Endodermal cell (in vitro differentiated cells): ENCODE measurements around the gene FILIP1L. TPM values are rescaled to one million over a fixed set of nuclear protein-coding genes. Genes with fewer than 3 reads are reported as not detected.

Experiments
- DNase-seq: peaks from one replicate; pipeline ENCODE4 v3.0.0-alpha.2; 2017
- H3K27ac ChIP-seq: 2 replicates; pipeline ENCODE4 v1.5.1; 2013; ENCODE audit warnings: mild to moderate bottlenecking, low read depth, low read length, moderate library complexity
- H3K27me3 ChIP-seq: 2 replicates; pipeline ENCODE4 v1.6.1; 2013; ENCODE audit warnings: mild to moderate bottlenecking, low read length, moderate library complexity; ENCODE audit not compliant: insufficient read depth, control insufficient read depth, poor library complexity, severe bottlenecking
- H3K36me3 ChIP-seq: 2 replicates; pipeline ENCODE4 v1.7.0; 2013; ENCODE audit warnings: mild to moderate bottlenecking, low read length, moderate library complexity; ENCODE audit not compliant: control insufficient read depth, insufficient read depth
- H3K4me1 ChIP-seq: one replicate; pipeline ENCODE4 v1.7.0; 2013; ENCODE audit warnings: low read length; ENCODE audit not compliant: control insufficient read depth, insufficient read depth
- H3K4me3 ChIP-seq: 2 replicates; pipeline ENCODE4 v1.5.1; 2013; ENCODE audit warnings: mild to moderate bottlenecking, low read length, moderate library complexity
- H3K9ac ChIP-seq: 2 replicates; pipeline ENCODE4 v1.6.1; 2013; ENCODE audit warnings: mild to moderate bottlenecking, low read length, moderate library complexity; ENCODE audit not compliant: poor library complexity, severe bottlenecking; ENCODE audit errors: extremely low read depth
- H3K9me3 ChIP-seq: 2 replicates; pipeline ENCODE4 v1.6.1; 2013; ENCODE audit warnings: mild to moderate bottlenecking, low read length, moderate library complexity; ENCODE audit not compliant: control insufficient read depth
- H3K27ac Mint-ChIP-seq: 2 replicates; pipeline ENCODE4 v1.8.0; 2020; ENCODE audit warnings: mixed read lengths
- H3K27me3 Mint-ChIP-seq: 2 replicates; pipeline ENCODE4 v1.8.0; 2021; ENCODE audit warnings: mild to moderate bottlenecking, mixed read lengths; ENCODE audit not compliant: insufficient read depth
- H3K36me3 Mint-ChIP-seq: 2 replicates; pipeline ENCODE4 v1.8.0; 2020; ENCODE audit warnings: low read depth, mixed read lengths
- H3K4me1 Mint-ChIP-seq: 2 replicates; pipeline ENCODE4 v1.8.0; 2020; ENCODE audit warnings: mixed read lengths
- H3K4me3 Mint-ChIP-seq: 2 replicates; pipeline ENCODE4 v1.8.0; 2020; ENCODE audit warnings: mild to moderate bottlenecking, moderate library complexity, mixed read lengths
- H3K9me3 Mint-ChIP-seq: 2 replicates; pipeline ENCODE4 v1.8.0; 2020; ENCODE audit warnings: mild to moderate bottlenecking, mixed read lengths
- CTCF ChIP-seq: fragments of 200-600 bp; sonication (generic); conservative IDR thresholded peaks from 2 replicates; pipeline ENCODE4 v1.5.0; 2021; ENCODE audit warnings: antibody characterized with exemption, mild to moderate bottlenecking
- WGBS, 2 experiments: methylation state at CpG; one replicate each; pipeline versions ENCODE4 v1.1.5 to v1.1.7; 2013; ENCODE audit warnings: missing lambda C conversion rate in 2 of 2, mixed read lengths in 1 of 2; ENCODE audit not compliant: insufficient coverage in 1 of 2, insufficient read length in 1 of 2; 5-methylcytosine and 5-hydroxymethylcytosine counted together
- total RNA-seq, 2 donors: library from RNA; stranded (reverse); fragmentation: NEBNext Ultra II Directional in 1 of 2; extraction: Animal tissue kit (Norgen Biotek cat#: 25700) in 1 of 2; gene quantifications; 2 replicates in 1 of 2; 3 replicates in 1 of 2; pipeline ENCODE4 v1.2.1, GENCODE V29; 2021

FILIP1L gene
- total RNA-seq, 2 donors from 2014 or later = 0.84 to 2.5 TPM

GRCh38 chr3:100117093-100117492 lies 2.8 kb upstream of the FILIP1L start:
- Histone ChIP-seq H3K4me1 (no peaks in the 10 kb centered on the region), H3K27me3 (no peaks in the 10 kb centered on the region), H3K4me3 (no peak overlapping the region), H3K9me3 (no peaks in the 10 kb centered on the region), H3K27ac (no peak overlapping the region), H3K36me3 (no peaks in the 10 kb centered on the region), H3K9ac (no peak overlapping the region)
- no peak overlapping the region for H3K4me3 Mint-ChIP-seq
- peaks cover 1% of the 10 kb centered on the region for H3K9me3 Mint-ChIP-seq
- DNase-seq = no peak
- H3K4me1 Mint-ChIP-seq = peaks cover 2% of the 10 kb centered on the region
- no peak overlapping the region for H3K27ac Mint-ChIP-seq
- no peaks in the 10 kb centered on the region for H3K27me3 Mint-ChIP-seq
- no peak for TF ChIP-seq CTCF
- peaks cover 1% of the 10 kb centered on the region for H3K36me3 Mint-ChIP-seq
- WGBS, 2 experiments = 92% methylated on average over 4 of the region's 4 CpGs; no CpG with 5 or more reads in 1 of the 2 experiments

DNA sequence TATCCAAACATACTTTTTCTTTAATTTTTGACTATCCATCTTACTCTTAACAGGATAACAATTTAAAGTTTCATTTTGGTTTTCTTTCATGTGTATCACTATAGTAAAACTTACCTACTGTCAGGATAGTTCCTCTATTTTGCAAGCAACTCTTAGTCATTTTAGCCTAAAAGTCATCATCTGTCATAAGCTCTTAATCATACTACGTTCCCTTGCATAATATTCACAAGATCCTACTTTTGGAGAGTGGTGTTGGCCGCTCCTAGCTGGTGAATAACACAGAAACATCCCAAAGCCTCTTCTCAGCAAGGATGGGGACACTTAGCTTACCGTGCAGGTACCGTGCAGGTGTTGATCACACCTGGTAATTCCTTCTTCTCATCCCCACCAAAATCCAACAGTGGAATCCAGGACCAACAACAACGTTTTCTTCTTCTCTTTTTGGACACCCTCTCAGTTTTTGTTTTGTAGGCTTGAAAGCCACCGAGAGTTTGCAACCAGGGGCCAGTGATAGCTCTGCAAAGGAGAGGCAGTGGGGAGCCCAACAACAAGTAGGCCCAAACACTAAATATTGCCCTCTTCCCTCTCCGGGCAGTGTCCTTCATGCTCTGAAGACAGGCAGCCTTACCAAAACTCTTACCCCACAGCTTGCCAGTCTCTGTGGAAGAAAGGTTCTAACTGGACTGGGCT lies 433 bp downstream of the FILIP1L start:
- no peak overlapping the region for H3K27ac ChIP-seq
- Mint-ChIP-seq H3K9me3 (peaks cover 1% of the 10 kb centered on the region), H3K27ac (no peak overlapping the region), H3K4me3 (no peak overlapping the region), H3K4me1 (peaks cover 2% of the 10 kb centered on the region), H3K36me3 (peaks cover 1% of the 10 kb centered on the region), H3K27me3 (no peaks in the 10 kb centered on the region)
- H3K9ac ChIP-seq = no peak overlapping the region
- no peaks in the 10 kb centered on the region for H3K4me1 ChIP-seq
- TF ChIP-seq CTCF = no peak
- 94 to 96% methylated on average over 4 to 7 of the region's 7 CpGs for WGBS, 2 experiments
- no peaks in the 10 kb centered on the region for H3K9me3 ChIP-seq
- H3K4me3 ChIP-seq = no peak overlapping the region
- no peaks in the 10 kb centered on the region for H3K27me3 ChIP-seq
- DNase-seq = no peak
- H3K36me3 ChIP-seq = no peaks in the 10 kb centered on the region

GRCh38 chr3:100111728-100112127 lies 2.6 kb downstream of the FILIP1L start:
- DNase-seq = no peak
- no peak for TF ChIP-seq CTCF
- no CpG with 5 or more reads among the region's 1 CpG for WGBS, 2 experiments

More at GRCh38 chr3:100111728-100112127, 2.6 kb downstream of the FILIP1L start:
- H3K4me3 Mint-ChIP-seq = no peak overlapping the region
- Histone ChIP-seq H3K4me1 (peaks cover 5% of the 10 kb centered on the region), H3K9ac (no peak overlapping the region), H3K9me3 (no peaks in the 10 kb centered on the region), H3K4me3 (no peak overlapping the region), H3K27ac (no peak overlapping the region), H3K27me3 (no peaks in the 10 kb centered on the region), H3K36me3 (no peaks in the 10 kb centered on the region)
- no peaks in the 10 kb centered on the region for H3K27me3 Mint-ChIP-seq
- H3K9me3 Mint-ChIP-seq = no peaks in the 10 kb centered on the region
- peaks cover 19% of the 10 kb centered on the region for H3K4me1 Mint-ChIP-seq
- H3K36me3 Mint-ChIP-seq = no peaks in the 10 kb centered on the region
- no peak overlapping the region for H3K27ac Mint-ChIP-seq
